GM19328 (cell line): ENCODE measurements around the gene FOXN3.
A peak's percentile ranks its signal among the peaks of the same experiment; 100 is the strongest.

Experiments used
- ATAC-seq: cut with Tn5 transposase; IDR thresholded peaks from one replicate; pipeline ENCODE4 v1.9.1; 2021; ENCODE audit warnings: mild to moderate bottlenecking, moderate library complexity; ENCODE audit not compliant: unreplicated experiment

FOXN3 gene

GRCh38 chr14:89435492-89435891 lies 18.5 kb upstream of the FOXN3 start:
- ATAC-seq = no peak

GRCh38 chr14:89432226-89432625 lies 15.2 kb upstream of the FOXN3 start:
- no peak for ATAC-seq

GRCh38 chr14:89430391-89431236 lies 13.6 kb upstream of the FOXN3 start:
- peak; percentile 92 for ATAC-seq

GRCh38 chr14:89429199-89430181 lies 12.5 kb upstream of the FOXN3 start:
- ATAC-seq = no peak

- ATAC-seq = no peak
Measured at GRCh38 chr14:89428546-89429198, 11.6 kb upstream of the FOXN3 start.

GRCh38 chr14:89428173-89428523 lies 11.1 kb upstream of the FOXN3 start:
- no peak for ATAC-seq

GRCh38 chr14:89427426-89428172 lies 10.6 kb upstream of the FOXN3 start:
- no peak for ATAC-seq

- no peak for ATAC-seq
Measured at GRCh38 chr14:89425931-89426330, 8.9 kb upstream of the FOXN3 start.

- no peak for ATAC-seq
Measured at GRCh38 chr14:89424241-89424640, 7.2 kb upstream of the FOXN3 start.

- ATAC-seq = no peak
Measured at GRCh38 chr14:89422952-89423345, 5.9 kb upstream of the FOXN3 start.

- ATAC-seq = no peak
Measured at GRCh38 chr14:89422181-89422951, 5.3 kb upstream of the FOXN3 start.

GRCh38 chr14:89420502-89420901 lies 3.5 kb upstream of the FOXN3 start:
- ATAC-seq = no peak

GRCh38 chr14:89419973-89420482 lies 3.0 kb upstream of the FOXN3 start:
- no peak for ATAC-seq

GRCh38 chr14:89418976-89419375 lies 1.9 kb upstream of the FOXN3 start:
- no peak for ATAC-seq

GRCh38 chr14:89418452-89418851 lies 1.4 kb upstream of the FOXN3 start:
- no peak for ATAC-seq

GRCh38 chr14:89417465-89418225 lies 612 bp upstream of the FOXN3 start:
- peak; percentile 35 for ATAC-seq

- ATAC-seq = peak; percentile 87
Measured at GRCh38 chr14:89416002-89416995, 734 bp downstream of the FOXN3 start.

- ATAC-seq = no peak
Measured at GRCh38 chr14:89415159-89415558, 1.9 kb downstream of the FOXN3 start.
